ENCODE data around the gene L1TD1.
"Not testable (repeated sequence)": the region's sequence is repeated elsewhere in the genome, so short reads cannot be mapped to it uniquely, and the experiment has no call there.

L1TD1 gene

DNA sequence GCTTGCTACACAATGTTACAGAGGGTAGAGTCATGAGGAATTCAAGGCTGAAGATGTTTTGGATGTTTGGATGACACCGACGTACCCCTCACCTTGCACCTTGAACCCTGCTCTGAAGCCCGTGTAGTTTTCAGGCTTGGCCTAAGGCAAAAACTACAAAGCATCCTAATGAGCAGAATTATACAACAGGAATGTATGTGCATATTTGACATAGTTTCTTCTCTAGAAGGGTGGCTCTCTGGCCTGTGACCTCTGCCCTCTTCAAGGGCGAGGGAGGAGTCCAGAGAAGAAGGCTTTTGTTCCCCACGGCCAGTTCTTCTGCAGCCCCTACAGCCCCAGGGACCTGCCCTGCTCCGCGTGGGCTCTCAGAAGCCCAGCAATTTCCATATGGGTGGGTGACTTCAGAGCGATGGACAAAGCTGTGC is 43.3 kb downstream of the L1TD1 start:
- no peak for DNase-seq (ENCODE audit: low spot score)

DNA sequence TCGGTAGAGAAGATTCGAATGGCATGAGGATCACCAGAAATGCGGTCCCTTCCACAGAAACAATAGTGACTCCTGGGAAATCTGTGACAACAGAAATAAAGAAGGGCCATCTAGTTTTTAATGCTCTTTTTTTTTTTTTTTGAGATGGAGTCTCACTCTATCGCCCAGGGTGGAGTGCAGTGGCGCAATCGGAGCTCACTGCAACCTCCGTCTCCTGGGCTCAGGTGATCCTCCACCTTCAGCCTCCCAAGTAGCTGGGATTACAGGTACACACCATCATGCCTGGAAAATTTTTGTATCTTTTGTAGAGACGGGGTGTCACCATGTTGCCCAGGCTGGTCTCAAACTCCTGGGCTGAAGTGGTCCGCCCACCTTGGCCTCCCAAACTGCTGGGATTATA is 43.9 kb downstream of the L1TD1 start:
- DNase-seq (ENCODE audit: low spot score): no peak

DNA sequence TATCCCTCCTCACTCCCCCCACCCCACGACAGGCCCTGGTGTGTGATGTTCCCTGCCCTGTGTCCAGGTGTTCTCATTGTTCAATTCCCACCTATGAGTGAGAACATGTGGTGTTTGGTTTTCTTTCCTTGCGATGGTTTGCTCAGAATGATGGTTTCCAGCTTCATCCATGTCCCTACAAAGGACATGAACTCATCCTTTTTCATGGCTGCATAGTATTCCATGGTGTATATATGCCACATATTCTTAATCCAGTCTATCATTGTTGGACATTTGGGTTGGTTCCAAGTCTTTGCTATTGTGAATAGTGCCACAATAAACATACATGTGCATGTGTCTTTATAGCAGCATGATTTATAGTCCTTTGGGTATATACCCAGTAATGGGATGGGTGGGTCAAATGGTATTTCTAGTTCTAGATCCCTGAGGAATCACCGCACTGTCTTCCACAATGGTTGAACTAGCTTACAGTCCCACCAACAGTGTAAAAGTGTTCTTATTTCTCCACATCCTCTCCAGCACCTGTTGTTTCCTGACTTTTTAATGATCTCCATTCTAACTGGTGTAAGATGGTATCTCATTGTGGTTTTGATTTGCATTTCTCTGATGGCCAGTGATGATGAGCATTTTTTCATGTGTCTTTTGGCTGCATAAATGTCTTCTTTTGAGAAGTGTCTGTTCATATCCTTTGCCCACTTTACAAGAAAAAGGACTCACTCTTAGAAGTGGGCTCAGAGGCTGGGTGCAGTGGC is 45.2 kb downstream of the L1TD1 start:
- DNase-seq (ENCODE audit: low spot score): not testable (repeated sequence)

DNA sequence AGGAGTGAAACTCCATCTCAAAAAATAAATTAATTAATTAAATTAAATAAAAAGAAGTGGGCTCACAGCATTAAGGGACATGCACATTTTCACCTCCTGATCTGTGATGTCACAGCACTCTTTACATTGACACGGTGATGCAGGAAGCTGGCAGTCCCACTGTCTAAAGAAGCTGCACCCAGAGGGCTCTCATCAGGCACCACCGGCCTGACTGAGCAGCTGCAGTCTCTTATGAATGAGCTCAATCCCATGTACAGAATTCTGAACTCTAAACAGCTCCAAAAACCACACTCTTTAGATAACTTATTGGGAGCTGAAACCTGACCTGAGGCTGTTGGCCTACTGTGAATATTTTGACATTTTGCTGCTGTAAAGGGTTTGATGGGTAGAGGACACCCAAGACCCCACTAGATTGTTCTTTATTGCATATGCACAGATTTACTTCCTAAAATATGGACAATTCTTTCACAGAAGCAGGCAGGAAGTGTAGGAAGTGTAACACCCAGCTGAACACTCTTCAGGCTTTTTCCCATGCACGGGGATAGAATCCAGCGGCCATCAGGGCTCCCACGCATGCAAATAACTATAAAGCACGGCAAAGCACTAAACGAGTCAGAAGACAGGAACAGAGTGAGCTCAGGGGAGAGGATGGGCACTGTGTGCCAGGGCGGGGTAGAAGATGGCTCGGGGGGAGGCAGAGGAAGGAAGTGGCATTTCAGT is 46.2 kb downstream of the L1TD1 start:
- DNase-seq (ENCODE audit: low spot score): no peak

DNA sequence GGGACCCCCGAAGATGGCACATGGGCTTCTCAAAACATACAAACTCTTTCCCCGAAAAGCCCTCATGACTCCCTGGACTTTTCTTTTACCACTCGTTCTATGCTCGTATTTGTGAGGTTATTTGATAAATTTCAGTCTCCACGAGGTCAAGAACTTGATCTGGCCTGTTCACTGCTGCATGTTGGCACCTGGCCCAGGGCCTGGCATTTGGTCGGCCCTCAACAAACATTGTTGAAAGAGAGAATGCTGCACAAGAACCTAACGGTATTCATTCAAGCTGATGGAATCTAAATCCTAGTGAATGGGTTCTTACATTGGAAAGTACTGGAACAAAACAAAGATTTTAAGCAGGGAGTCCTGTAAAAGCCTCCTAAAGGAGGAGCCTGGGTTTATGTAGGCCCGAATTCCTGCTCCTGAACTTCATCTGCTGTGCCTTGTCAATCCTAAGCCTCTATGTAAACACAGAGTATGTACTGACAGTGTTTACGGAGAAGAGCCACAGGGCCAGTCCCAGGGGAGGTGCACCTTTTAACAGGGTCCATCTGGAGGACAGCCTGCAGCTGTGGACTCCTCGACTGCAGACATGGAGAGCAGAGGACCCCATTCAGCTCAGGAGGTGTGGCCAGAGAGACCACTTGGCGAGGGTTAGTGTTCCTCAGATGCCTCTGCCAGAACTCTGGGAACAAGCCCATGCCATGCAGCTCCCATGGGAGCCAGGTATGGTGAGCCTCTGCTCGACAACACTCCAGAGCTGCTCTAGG is 46.9 kb downstream of the L1TD1 start:
- no peak for DNase-seq (ENCODE audit: low spot score)

DNA sequence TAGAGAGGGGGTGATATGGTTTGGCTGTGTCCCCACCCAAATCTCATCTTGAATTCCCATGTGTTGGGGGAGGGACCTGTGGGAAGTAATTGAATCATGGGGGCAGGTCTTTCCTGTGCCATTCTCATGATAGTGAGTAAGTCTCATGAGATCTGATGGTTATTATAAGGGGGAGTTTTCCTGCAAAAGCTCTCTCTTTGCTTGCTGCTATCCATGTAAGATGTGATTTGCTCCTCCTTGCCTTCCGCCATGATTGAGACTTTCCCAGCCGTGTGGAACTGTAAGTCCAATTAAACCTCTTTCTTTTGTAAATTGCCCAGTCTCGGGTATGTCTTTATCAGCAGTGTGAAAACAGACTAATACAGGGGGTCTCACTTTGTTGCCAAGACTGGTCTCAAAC is 49.7 kb downstream of the L1TD1 start:
- DNase-seq (ENCODE audit: low spot score): not testable (repeated sequence)

DNA sequence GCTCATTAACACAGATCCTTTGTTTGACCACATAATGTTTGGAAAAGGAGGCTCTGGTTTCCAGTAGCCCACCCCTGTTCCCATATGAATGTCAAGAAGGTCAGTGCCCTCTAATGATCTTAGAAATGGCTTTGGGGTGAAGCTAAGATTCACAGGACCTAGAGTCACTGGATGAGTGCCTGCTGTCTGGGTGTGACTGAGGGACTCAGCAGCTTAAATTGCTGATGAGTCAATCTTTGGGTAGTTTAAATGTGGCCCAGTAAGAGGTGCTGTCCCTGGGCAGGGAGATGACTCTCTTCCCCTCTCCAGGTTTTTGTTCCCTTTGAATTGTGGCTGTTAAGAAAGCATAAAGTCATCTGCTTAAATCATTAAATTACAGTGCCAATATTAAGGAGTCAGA is 50.6 kb downstream of the L1TD1 start:
- no peak for DNase-seq (ENCODE audit: low spot score)

DNA sequence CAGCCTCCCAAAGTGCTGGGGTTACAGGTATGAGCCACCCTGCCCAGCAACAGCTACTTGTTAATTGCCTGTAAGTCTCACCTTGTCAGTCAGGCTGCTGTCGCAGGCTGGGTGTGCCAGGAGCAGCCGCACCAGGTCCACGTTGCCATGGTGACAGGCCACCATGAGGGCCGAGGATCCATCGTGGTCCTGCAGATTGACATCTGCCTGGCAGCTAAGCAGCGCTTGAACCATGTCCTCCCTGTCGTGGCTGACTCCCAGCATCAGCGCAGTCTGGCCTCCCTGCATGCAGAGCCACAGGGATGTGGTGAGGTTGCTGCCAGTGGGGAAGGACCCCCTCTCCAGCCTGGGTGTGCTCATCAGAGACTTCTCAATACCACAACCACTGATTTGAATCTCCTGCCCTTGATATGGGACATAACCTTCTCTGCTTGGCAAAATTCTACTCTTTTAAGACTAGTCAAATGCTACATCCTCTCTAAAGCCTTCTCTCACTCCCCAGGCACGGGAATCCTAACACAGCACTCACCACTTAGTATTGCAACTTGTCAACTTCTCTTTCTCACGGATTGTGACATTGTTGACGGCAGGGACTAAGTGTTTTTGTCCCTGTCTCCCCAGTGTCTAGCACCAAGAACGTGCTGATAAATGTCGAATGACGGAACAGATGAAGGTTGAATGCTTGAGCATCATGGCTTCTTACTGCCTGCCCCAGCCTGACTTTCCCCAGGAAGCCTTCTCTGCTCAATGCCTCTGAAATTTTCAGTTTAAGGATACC is 52.9 kb downstream of the L1TD1 start:
- DNase-seq (ENCODE audit: low spot score): no peak

DNA sequence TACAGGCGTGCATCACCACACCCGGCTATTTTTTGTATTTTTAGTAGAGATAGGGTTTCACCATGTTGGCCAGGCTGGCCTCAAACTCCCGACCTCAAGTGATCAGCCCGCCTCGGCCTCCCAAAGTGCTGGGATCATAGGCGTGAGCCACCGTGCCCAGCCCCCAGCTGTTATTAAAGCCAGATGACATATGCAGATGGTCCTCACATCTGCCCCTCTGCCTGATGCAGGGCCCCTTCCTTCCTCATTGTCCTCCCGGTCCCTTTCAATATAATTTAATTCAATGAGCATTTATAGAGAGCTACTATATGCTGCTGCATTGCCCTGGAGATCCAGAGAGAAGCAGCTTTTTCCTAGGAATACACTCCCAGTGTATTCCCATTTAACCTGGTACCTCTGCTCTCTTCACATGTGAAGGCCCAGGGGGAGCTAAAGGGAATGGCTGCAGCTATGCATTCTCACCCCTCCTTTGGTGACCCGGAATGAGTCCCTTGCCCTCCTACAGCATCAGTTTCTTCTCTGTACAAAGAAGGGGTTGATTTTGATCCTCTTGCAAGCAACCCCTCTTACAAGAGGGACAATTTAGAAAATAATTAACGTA is 55.6 kb downstream of the L1TD1 start:
- no peak for DNase-seq (ENCODE audit: low spot score)

DNA sequence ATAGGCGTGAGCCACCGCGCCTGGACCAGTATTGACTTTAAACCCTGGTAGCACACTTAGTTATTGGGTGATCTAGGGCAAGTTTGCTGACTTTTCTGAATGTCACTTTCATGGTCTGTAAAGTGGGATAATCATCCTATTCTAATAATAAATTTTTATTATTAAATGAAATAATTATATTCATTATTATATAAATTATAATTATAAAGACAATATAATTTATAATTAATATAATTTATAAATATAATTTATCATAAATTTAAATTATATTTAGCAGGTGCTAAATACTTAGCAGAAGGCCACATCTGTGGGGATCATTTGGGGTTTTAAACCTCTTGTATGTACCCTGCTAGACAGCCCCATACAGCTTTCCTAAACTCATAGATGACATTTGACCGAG is 64.9 kb downstream of the L1TD1 start:
- DNase-seq (ENCODE audit: low spot score): no peak

DNA sequence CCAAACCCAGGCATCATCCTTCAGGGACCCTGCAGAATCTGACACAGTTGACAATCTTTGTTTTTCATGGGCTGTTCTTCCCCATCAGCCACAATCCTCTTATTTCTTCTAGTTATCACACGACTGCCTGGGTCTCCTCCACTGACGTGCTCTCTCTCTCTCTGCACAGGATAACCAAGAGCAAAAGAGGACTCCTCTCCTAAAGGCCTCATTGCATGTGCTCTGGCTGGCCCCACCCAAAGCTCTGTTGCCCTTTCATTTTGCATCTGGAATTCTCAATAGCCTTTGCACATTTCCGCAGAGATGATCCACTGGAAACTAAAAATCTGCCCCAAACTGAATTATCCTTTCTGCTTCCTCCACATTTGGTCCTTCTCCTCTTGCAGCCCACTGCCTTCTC is 66.0 kb downstream of the L1TD1 start:
- DNase-seq (ENCODE audit: low spot score): no peak
